Neutrophil (primary cell): ENCODE results near the gene NTN5.

Experiments
- H3K27ac ChIP-seq: fragments of 200-600 bp; sonication (generic); 2 replicates; pipeline ENCODE4 v1.5.1; 2016; ENCODE audit warnings: mild to moderate bottlenecking, moderate library complexity
- H3K27me3 ChIP-seq: fragments of 200-600 bp; sonication (generic); 2 replicates; pipeline ENCODE4 v1.6.0; 2016; ENCODE audit warnings: mild to moderate bottlenecking
- H3K36me3 ChIP-seq: fragments of 200-600 bp; sonication (generic); 2 replicates; pipeline ENCODE4 v1.5.1; 2017
- H3K4me1 ChIP-seq, 2 experiments: fragments of 200-600 bp in 1 of 2; sonication (generic) in 1 of 2; 1 replicate in 1 of 2; 2 replicates in 1 of 2; pipeline versions ENCODE4 v1.5.1 to v1.6.1; 2013 to 2016; ENCODE audit warnings: low read depth in 1 of 2, low read length in 1 of 2, mild to moderate bottlenecking in 1 of 2, moderate library complexity in 1 of 2; ENCODE audit not compliant: control insufficient read depth in 1 of 2, insufficient read depth in 1 of 2
- H3K4me3 ChIP-seq, 2 experiments: fragments of 200-600 bp in 1 of 2; sonication (generic) in 1 of 2; 1 replicate in 1 of 2; 2 replicates in 1 of 2; pipeline ENCODE4 v1.5.1; 2013 to 2016; ENCODE audit warnings: low read depth in 1 of 2, low read length in 1 of 2, mild to moderate bottlenecking in 1 of 2, moderate library complexity in 1 of 2
- H3K9me3 ChIP-seq: fragments of 200-600 bp; sonication (generic); 2 replicates; pipeline ENCODE4 v1.5.1; 2016
- TF ChIP-seq, protein P1 (sequence below): fragments of 200-600 bp; sonication (generic); IDR thresholded peaks from 2 replicates; pipeline ENCODE4 v1.5.1; 2016; ENCODE audit warnings: antibody characterized with exemption

Gene NTN5

DNA sequence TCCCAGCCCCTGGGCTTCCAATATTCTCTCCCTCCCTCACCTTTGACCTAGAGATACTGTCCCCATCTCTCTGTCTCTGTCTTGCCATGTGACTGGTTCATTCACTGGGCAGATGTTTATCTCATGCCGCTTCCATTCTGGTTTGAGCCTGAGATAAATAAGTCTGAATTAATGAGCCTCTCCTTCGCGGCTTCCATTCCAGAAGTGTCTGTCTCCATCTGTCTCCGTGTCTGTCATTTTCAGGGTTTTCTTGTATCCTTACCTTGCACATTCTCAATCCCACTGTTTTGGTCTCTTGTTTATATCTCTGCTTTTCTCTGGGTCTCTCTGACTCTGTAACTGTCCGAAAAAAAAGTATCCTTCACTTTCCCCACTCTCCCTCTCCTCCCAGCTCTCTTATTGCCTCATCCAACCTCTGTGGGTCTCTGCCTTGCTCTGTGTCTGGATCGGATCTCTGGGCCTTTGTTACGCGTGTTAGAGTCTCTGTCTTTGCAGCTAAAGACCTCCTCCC lies 49.2 kb downstream of the NTN5 start:
- Histone ChIP-seq H3K4me3 (peak overlapping the region; percentile 43 to 58), H3K27me3 (no peaks in the 10 kb centered on the region), H3K4me1 (peaks cover 25 to 28% of the 10 kb centered on the region in 2 experiments), H3K27ac (peak overlapping the region; percentile 67), H3K36me3 (peaks cover 6% of the 10 kb centered on the region), H3K9me3 (no peaks in the 10 kb centered on the region)
- TF ChIP-seq, protein P1, sequence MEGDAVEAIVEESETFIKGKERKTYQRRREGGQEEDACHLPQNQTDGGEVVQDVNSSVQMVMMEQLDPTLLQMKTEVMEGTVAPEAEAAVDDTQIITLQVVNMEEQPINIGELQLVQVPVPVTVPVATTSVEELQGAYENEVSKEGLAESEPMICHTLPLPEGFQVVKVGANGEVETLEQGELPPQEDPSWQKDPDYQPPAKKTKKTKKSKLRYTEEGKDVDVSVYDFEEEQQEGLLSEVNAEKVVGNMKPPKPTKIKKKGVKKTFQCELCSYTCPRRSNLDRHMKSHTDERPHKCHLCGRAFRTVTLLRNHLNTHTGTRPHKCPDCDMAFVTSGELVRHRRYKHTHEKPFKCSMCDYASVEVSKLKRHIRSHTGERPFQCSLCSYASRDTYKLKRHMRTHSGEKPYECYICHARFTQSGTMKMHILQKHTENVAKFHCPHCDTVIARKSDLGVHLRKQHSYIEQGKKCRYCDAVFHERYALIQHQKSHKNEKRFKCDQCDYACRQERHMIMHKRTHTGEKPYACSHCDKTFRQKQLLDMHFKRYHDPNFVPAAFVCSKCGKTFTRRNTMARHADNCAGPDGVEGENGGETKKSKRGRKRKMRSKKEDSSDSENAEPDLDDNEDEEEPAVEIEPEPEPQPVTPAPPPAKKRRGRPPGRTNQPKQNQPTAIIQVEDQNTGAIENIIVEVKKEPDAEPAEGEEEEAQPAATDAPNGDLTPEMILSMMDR: no peak

DNA sequence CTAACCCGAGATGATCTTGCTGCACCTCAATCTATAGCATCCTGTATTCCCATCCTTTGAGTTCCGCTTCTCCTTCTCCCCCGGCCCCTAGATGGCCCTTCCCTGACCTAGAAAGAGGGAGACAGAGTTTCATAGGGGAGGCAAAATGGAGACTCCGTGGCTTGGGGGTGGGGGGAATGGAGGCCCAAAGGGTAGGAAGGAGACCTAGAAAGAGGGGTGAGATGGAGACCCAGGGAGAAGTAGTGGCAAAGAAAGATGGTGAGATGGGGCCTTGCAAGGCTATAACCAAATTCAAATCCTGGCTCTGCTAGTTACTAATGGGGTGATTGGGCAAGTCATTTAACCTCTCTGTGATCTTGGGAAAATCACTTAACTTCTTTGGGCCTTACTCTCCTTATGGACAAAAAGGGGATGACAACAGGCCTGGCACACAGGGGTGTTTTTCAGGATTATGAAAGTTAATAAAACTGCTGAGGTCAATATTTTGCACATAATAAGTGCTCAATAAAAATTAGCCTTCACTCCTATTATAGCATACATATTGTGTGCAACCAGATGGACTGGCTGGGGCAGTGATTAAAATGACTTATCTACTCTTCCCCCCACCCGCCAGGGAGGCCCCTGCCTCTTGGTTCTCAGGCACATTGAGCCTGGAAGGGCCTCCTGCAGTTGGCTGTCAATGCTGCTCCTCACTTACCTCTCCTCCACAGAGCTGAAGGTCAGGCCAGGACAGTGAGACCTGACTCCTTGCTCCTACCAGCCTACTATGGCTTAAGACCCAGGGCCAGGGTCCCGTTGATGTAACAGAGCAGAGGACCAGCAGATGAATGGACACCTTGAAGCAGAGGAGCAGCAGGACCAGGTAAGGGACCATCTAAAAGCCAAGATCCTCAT lies 52.9 kb downstream of the NTN5 start:
- TF ChIP-seq, protein P1: no peak
- H3K36me3 ChIP-seq: peaks cover 27% of the 10 kb centered on the region
- peak overlapping the region; percentile 73 to 79 for H3K4me3 ChIP-seq
- H3K27ac ChIP-seq: peak overlapping the region; percentile 87
- H3K4me1 ChIP-seq: peaks cover 37 to 38% of the 10 kb centered on the region in 2 experiments
- H3K27me3 ChIP-seq: no peaks in the 10 kb centered on the region
- no peaks in the 10 kb centered on the region for H3K9me3 ChIP-seq

DNA sequence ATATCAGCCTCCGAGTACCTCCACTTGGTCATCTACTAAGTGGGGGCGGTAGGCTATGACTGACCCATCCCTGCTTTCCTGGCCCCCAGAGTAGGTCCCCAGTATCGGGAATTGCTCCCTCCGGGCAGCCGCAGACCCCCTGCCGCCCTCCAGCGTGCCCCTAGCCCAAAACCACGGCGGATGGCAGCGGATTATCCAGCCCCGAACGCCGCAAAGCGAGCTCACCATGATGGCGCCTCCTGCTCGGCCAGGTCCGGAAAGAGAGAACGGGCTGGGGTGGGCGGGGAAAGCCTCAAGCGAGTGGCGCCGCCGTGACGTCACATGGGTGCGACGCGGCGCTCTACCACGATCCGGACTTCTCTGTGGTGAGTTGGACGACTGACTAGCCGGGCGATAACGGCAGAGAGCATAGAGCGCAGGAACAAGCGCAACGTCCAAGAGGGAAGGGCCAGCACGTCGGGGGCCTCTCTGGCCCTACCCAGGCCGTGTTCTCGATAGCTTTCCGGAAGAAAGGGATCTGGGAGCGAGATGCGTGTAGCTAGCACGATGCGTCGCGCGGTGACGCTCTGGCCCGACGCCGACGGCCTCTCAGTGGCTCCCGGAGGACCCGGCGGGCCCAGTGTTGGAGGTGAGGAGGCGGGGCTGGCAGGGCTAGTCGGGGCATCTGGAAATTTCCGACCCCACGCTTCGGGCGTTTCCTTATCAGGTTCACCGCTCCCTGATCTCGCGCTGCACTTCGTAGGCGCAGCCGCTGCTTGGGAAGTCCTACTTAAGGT lies 53.7 kb downstream of the NTN5 start, which contains the start of the genes RPL18 and SPHK2:
RPL18 (minus strand) TSS at position 263 of the 776 bp plus-strand sequence; CDS start at position 228, 35 bp downstream.
SPHK2 (plus strand) TSS at position 591 of the 776 bp plus-strand sequence. CDS start 1,009 bp downstream, outside the sequence.
- peaks cover 32 to 34% of the 10 kb centered on the region in 2 experiments for H3K4me1 ChIP-seq
- no peaks in the 10 kb centered on the region for H3K9me3 ChIP-seq
- H3K27me3 ChIP-seq: no peaks in the 10 kb centered on the region
- peaks cover 32% of the 10 kb centered on the region for H3K36me3 ChIP-seq
- H3K4me3 ChIP-seq: peak within 1 kb of the TSS; percentile 73 to 79
- TF ChIP-seq, protein P1: peak; percentile 51
- peak within 1 kb of the TSS; percentile 87 for H3K27ac ChIP-seq

DNA sequence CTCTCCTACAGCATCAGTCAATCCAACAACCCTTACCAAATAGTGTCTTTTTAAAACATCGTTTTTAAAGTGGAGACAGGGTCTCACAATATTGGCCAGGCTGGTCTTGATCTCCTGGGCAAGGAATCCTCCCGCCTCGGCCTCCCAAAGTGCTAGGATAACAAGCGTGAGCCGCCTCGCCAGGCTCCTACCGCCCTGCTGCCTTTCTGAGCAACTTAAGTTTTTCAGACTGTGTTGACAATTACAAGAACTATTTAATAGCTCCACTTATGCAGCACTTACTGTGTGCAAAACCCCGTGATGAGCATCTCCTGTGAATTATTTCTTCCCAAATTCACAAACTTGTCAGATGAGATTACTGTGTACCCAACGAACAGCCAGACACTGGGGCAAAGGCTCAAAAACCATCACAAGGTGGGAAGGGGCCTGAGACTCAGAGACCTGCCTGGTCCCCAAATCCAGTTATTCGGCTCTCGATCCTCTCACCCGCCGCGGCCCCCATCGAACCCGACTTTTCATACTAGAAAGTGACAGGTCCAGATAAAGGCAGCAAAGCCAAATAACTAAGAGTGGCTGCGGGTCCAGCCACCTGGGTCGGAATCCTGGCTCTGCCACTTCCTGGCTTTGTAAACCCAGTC lies 54.4 kb downstream of the NTN5 start:
- Histone ChIP-seq H3K27ac (peak overlapping the region; percentile 87), H3K4me1 (peaks cover 24 to 28% of the 10 kb centered on the region in 2 experiments), H3K4me3 (peak overlapping the region; percentile 73 to 79), H3K9me3 (no peaks in the 10 kb centered on the region), H3K36me3 (peaks cover 32% of the 10 kb centered on the region), H3K27me3 (no peaks in the 10 kb centered on the region)
- TF ChIP-seq, protein P1: no peak
